Stimulated activated CD4-positive, alpha-beta T cell treated with anti-CD3 and anti-CD28 coated beads, Interleukin-2, amount 100 ng/mL, for 48 hours (primary cell): ENCODE data around the gene ITGA11.
"Not testable (repeated sequence)": the region's sequence is repeated elsewhere in the genome, so short reads cannot be mapped to it uniquely, and the experiment has no call there.

Source experiments
- DNase-seq, 2 donors: peaks; one replicate each; pipeline ENCODE4 v3.0.0-alpha.2; 2020

Gene ITGA11

DNA sequence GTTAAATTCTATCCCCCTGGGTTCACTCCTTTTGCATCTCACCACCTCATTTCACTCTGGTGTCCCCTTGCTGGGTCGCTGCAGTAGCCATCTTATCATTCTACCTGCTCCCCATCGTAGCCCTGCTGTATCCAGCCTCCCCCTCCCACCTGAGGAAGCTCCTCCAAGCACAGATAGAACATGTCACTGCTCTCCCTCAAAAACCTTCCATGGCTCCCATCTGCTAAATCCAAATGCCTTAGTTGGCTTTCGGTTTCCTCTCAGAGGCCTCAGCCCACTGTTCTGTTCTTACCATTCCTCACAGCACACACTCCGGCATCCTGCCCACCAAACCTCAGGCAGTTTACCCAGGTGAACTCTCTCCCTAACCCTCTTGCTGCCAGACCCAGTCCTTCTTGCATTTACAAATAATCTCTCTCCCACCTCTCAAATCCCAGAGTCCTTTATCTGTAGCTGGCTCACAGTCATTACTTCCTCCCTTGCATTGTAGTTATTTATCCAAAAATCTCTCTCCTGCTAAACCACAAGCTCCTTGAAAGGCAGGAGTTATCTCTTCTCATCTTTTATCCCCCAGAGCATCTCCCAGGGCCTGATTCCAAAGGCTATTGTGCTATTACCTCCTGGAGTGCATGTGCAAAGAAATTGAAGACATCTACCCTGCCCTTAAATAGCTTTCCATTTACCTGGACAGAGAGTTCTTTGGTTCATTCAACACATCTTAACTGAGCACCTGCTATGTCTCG is 9.4 kb downstream of the ITGA11 start:
- DNase-seq: not testable (repeated sequence)

DNA sequence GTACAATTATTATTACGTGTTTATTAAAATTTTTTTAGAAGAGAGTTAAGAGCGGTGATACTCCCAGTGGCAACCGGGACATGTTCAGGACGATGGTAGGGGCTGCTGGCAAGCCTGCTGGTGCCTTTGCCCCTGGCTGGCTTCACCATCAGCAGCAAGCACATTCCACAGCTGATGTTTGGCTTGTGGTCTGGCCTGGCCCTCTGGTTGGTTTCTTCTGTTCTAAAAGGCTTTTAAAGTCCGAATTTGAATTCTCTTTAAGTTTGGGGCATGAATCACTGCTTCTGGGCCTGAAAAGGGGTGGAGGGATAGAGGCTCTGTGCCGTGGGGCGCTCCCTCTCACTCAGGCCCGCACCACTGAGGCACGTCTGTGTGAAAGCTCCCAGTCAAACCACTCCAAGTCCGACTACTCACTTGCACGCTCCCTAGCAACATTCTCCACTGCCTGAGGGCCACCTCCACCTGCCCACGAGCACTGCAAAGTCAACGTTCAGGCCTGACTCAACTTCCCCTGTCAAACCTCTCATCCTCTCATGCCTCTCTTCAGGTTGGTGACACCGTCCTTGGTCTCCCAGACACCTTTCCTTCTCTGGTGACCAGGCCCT is 10.1 kb downstream of the ITGA11 start:
- DNase-seq: no peak

DNA sequence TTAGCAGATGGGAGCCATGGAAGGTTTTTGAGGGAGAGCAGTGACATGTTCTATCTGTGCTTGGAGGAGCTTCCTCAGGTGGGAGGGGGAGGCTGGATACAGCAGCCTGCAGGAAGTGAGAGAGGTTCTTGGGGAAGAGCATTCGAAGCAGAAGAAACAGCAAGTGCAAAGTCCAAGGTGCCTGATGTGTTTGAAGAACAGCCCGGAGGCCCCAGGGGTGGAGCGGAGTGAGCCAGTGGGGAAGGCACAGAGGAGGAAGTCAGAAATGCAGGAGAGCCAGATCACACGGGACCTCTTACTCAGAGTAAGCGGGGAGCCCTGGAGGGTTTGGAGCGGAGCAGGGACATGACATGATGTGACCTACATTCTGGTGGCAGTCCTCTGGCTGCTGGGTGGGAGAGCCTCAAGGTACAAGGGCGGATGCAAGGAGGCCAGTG is 10.8 kb downstream of the ITGA11 start:
- no peak for DNase-seq

DNA sequence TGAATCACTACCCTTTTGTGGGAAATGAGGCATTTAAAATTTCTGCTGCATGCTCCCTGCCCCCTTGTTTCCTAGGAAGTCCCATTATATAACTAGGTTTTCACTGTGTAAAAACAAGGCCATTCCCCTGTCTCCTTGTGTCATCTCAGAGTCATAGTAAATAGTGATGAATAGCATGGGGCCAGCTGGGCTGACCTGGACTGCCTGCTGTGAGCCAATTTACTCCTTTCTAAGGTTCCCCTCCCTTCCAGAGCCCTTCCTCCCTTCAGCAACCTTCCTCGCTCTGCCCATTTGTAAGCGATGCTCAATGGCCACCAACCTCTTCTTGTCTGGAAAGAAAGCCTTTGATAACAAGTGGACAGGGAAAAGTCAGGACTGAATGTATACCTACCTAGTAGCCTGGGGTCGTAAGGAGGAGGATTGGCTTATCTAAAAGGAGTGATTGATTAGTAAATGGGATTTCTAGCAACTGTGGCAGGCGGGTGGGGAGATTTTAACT is 11.7 kb downstream of the ITGA11 start:
- no peak for DNase-seq

DNA sequence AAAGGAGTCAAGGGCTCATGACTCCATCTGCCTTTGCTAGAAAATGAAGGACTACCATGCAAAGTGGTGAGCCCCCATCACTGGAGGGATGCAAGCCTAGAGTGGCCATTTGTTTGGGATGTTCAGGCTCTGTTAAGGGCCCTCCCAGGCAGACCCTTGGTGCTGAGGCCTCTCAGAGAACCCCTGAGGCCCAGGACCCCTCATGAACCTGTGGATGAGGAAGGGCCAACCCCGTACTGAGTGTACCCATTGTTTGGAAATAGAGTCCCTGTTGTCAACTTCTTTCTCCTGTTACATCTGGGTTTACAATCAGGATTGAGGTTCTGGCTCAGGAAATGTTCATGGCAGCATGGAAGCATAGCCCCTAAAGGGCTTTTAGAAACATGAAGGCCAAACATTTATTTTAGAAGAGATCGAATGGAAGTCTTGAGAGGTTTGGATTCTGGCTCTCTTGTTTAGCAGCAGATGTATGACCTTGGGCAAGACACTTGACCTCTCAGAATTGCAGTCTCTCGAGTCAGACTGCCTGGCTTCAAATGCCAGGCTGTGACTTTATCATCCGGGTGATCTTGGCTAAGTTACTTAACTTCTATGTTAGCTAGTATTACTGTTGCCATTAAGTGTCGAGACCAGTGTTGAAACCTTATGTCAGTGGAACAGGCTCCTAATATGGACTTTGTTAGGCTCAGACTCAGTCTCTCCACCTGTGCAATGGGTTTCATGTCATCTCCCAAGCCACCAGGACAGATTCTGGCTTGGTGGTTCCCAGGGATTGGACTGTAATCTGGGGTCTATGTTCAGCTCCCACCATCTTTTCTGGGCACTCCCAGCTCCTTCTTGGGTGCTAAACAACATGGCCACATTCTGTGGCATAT is 12.4 kb downstream of the ITGA11 start:
- no peak for DNase-seq

DNA sequence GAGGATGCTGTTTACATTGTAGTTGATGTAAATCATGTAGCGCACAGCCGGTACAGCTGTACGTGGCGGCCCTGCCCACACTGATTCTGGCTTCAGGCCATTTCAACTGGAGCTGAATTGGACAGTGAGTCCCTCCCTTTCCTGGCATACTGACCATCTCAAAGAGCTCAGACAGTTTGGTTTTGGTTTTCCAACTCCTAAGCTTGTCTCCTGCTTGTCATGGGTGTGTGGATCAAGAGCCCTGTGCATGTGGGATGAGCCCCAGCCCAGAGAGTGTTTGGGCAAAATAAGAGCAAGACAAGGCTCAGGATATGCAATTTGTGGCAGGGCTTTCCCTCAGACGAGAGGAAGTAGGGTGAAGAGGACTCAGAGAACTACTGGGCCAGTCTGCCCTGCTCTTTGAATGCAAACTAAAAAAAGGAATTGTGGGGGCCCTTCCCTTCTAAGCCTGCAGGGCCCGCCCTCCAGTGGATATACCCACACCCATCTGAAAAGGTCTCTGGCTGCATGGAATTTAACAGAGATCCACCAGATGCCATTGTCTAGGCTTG is 13.3 kb downstream of the ITGA11 start:
- DNase-seq: no peak

DNA sequence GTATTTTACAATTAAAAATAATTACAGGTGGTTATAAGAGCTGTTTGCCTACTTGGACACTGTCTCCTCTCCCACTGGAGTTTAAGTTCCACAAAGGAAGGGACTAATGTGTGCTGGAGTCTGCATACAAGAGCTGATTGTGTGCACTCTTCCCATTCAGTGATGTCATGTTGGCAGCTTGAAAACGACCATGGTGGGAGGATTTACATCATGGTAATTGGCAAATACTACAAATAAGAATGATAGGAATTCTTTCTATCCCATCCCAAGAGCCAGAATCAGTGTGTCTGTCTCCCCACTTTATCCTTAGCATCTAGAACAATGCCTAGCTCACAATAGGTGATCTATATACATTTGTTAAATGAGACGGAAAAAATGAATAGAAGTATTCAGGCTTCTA is 14.1 kb downstream of the ITGA11 start:
- DNase-seq: no peak

DNA sequence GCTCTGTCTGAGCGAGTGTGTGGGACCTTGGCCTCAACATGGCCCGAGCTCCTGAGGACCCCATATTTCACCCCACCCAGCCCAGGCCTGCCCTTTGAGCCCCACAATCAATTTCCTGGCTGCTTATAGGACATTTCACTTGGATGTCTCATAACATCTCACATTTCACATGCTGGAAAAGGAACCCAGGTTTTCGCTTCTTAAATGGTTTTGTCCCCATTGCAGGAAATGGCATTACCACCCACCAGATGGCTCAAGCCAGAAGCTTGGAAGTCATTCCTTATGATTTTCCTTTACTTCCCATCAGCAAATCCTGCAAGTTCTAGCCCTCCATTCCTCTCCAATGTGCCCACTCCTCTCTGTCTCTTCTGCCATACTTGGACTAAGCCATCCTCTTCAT is 14.9 kb downstream of the ITGA11 start:
- no peak for DNase-seq

DNA sequence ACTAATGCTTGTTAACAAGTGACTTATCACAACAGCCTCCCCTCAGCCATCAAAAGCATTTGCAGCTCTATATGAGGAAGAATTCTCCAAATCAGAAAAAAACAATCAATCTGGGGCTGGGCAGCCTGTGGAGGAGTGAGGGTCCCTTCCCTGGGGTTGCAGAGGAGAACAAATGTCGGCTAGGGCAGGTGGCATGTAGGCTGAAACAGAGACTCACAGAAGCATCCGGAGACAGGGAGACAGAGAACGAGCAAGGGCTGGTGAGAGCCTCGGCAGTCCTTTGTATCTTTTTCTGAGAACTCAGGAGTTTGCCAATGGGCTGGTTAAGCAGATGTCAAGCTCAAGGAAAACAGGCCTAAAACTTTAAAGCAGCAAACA is 15.8 kb downstream of the ITGA11 start:
- no peak for DNase-seq

DNA sequence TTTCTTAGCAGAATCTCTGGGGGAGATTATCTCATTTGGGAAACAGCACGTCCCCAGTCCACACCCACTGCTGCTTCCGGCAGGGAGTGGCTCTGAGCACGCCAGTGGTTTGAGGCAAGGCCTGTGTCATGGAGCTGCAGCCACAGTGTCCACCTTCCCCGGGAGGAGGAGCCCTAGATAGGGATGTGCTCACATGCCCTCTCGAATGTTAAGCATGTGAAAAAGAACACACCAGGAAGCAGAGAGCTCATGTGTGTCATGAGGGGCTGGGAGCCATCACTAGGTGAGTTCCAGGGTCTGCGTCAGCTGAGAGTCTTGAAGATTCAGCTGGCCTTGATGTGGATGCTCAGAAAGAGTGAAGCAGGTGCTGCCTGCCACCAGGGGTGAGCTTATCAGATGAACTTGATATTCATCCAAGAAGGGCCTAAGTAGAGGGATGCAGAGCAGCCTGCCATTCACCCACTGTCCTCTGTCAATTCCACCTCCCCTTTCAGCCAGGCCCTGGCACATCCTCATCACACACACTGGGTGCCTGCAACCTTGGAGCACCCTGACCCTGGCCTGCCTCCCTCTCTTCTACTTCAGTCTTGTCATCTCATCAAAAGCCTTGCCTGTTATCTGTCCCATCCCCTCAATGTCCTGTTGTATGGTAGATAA is 16.3 kb downstream of the ITGA11 start:
- no peak for DNase-seq

DNA sequence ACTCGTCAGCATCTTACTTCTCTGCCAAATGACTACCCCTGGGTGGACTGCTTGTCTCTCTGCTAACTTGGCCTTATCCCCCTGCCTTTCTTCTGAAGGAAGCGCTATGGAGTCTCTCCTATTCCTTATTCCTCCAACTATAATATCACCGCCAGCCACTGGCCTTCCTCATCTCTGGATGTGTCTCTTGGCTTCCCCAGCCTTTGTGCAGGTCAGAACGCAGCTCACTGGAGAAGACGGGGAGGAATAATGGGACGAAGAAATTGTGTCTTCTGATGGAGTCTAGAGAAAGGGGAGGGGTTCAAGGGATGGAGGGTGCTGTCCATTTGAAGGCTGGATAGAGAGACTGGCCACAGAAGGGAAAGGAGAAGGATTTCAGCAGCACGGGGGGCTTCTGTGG is 16.9 kb downstream of the ITGA11 start:
- no peak for DNase-seq

DNA sequence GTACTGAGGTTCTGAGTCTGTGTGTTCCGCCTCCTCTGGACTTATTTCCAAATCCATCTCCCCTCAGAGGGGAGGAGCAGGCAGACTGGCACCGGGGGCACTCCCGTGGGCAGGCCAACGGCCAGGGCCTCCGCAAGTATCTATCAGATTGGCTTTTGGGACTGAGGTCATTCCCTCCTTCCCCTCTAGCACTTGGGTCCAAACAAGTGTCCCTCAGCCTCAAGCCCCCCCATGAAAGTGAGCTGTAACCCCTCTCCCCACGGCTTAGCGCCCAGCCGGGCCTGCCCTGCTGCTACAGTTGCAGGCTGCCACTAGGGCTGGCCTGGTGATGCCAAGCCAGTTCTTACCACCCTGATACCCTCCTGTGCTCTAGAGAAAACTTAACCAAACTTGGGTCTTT is 17.4 kb downstream of the ITGA11 start:
- DNase-seq: no peak

DNA sequence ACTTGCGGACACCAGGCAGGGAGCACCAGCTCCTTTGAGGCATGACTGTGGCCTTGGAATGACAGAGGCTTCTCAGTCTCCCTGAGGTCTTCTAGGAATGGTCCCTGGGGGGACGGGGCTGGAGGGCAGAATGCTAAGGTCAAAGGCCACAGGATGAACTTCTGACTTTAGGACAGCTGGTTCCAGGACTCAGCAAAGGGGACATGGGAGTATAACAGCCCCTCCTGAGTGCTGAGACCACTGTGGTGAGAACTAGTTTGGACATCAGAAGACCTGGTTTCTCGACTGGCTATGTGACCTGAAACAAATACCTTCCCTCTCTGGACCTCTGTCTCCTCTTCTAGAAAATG is 17.8 kb downstream of the ITGA11 start:
- no peak for DNase-seq

DNA sequence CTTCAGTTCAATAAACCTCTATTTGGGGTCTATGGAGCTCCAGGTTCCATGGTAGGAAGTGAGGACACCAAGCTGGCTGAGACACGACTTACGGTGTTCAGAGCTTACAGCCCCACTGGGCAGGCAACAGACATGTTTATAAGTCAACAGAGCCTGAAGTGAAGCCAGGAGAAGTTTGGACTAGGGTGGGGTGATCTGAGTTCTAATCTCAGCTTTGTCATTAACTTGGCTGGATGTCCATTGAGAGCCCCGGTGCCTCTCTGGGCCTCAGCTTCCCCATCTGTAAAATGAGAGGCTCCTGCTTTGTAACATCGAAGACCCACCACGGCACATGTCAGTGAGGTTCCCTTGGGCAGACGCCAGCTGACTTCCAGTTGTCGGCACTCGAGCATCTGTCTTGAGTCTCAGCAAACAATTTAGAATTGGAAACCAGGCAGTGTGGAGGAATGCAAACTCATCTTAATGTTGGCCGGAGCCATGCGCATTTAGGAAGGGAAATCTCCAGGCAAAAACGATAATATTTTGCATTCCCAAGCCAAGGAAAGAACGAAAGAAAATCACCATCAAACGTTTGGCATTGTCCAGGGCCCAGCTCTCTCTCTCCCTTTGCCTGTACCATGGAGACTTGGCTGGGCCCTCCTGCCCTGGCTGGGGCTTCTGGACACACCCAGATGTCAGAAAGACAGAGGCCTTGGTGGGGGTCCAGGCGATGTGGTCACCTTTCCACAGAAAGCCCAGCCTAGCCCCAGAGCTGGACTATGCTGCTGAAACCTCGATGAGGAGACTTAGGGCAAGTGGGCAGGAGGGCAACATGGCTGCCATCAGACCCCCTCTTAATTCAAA is 18.4 kb downstream of the ITGA11 start:
- no peak for DNase-seq

DNA sequence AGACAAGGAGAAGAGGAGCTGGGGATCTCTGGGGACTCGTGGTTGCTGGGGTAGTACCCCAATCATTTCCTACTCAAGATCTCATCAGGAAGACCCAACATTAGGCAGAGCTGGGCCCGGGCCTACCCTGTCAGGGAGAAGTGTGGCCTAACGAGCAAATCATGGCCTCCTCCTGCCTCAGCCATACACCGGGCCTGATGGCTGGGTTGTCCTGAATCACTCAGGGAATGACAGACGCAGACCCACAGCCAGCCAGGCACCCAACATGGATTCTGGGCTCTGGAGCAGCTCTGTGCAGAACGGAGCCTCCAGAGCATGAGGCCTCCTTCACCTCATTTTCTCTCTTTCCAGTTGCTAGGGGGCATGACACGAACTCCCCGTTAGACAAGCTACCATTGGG is 19.7 kb downstream of the ITGA11 start:
- DNase-seq: no peak

DNA sequence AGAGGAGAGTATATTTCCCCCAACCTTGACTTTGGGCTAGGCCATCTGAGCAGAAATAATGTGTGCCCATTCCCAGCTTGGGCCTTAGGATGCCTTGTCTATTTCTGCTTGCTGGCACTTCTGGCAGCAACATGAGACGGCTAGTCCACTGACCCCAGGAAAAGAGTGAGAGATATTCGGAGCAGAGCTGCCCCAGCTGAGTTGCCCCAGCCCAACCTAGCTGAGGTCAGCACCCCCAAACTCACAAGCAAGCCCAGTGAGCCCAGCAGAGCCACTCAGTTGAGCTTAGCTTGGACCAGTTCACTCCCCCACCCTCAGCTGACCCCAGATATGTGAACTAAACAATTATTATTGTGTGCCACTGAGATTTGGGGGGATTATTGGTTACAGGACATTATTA is 20.2 kb downstream of the ITGA11 start:
- no peak for DNase-seq

DNA sequence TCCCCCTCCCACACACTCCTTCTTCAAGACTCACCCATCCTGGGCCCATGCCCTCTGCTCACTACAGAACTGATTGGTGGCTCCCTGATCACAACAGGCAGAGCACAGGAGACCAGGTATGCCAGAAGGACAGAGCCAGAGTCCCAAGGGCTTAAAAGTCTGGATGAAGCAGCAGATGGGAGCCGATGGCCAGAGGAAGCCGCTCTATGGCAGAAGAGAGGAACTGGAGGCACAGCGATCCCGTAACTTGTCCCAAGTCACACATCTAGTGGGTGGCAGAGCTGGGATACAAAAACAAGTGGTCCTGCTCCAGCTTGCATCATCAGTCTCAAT is 20.7 kb downstream of the ITGA11 start:
- DNase-seq: no peak

DNA sequence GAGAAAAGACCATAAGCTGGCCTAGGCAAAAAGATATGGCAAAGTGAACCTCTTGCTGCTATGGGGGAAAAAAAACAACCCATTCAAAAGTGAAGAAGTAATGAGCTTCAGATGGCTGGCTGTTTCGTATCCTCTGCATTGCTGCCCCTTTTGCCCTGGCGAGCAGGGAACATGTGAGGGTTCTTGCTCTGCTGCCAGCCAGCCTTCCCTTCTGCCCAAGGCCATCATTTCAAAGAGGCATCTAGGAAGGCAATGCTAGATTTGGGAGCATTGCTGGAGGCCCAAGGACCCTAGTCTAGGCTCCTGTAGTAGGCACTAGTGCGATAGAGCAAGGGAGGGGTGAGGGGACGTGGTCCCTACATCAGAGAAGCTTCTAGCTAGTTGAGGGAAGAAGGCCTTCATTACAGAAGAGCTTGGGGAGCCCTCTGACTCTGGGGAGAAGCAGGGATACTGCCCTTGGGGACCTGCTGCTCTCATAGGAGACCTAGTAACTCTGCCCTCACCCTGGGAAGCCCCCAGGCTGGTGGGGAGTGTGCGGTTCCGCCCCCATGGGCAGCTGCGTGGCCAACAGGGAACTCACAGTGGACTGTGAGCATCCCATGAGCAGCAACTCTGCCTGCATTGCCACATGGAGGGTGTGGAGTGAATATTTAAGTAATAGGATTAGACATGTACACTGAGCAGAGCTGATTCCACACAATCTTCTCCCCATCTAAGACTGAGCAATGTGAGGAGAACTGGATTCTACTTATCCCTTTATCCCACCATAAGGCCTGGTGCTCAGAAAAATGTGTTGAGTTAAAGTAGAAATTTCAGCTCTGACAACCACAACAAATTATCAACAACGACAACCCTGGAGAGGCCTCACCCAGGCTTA is 21.3 kb downstream of the ITGA11 start:
- no peak for DNase-seq

DNA sequence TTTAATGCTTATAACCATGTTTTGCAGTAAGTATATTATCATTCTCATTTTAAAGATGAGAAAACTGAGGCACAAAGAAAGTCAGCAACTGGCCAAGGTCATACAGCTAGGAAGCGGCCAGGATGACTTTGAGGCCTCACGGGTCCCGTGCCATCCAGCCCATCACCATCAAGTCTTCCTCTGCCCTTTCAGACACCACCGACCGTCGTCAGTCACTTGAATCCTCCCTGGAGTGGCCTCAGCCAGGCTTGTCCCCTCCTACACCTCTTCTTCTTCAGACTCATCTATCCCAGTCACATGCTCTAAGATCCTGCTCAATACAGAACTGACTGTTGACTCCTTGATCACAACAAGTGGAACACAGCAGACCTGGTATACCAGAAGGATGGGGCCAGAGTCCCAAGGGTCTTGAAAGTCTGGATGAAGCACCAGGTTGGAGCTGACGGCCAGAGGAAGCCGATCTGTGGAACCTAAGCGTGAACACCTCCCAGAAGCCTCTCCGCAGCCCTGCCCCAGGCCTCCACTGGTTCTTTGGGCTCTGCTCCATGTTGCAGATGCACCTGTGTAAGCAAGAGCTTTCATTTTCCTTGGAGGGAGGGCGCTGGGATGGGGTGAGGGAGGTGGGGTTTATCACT is 22.1 kb downstream of the ITGA11 start:
- no peak for DNase-seq

DNA sequence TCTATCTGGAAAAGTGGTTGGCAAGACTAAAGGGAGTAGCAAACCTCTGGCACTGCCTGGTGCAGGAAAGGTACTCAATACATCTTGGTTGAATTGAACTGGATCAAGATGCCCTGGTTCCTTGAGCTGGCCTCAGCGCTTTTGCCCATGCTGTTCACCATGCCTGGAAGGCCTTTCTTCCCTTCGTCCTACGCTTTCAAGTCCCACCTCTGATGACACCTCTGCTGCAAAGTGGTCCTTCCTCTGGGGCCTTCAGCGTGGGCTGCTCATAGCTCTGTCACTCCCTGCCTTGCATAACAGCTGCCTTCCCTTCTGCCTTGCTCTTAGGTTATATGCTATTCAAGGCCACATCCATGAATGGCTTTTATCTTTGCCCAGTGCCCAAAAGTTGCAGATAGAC is 23.0 kb downstream of the ITGA11 start:
- no peak for DNase-seq
